Activated gamma-delta T cell treated with anti-CD3 and anti-CD28 coated beads, Interleukin-2, amount 50 U/mL, for 16 hours (primary cell): ENCODE measurements around the gene SHISA5.

Experiments
- DNase-seq: peaks from one replicate; pipeline ENCODE4 v3.0.0-alpha.2; 2020; ENCODE audit warnings: low read depth

Gene SHISA5

DNA sequence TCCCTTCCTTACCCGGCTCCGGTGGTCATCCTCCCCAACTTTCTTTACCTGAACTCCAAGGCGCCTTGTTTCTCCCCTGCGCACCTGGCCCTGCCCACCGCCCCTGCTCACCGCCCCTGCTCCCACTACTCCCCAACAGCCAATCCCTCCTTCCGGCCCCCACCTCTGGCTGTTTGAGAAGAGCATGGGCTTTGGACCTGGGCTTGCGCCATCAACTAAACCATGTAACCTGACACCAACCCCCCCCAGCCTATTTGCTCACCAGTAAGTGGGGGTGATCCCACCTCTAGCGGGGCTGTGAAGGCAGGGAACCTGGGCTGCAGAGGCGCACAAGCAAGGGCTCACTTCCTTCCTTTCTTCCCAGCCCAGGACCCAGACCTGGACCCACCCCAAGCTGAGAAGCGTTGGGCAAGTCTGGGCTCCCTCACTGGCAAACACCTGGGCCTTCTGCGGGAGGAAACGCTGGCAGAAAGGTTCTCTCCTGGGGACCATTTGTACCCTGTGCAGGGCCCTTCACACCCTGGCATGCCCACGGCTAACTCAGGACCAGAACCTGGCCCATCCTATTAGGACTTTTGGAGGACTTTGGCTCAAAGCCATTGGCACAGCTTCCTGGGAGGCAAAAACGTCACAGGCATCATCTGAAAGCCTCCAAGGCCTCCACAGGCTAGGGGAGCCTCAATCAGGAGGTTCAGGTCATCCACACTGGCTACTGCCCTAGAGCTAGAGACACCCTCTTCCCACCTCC, 73.8 kb downstream of the SHISA5 start, which contains the start of gene PLXNB1:
Gene PLXNB1, minus strand, starts transcription at position 127 of the 748 bp plus-strand sequence. CDS start 5,475 bp downstream, outside the sequence.
- DNase-seq = no peak

DNA sequence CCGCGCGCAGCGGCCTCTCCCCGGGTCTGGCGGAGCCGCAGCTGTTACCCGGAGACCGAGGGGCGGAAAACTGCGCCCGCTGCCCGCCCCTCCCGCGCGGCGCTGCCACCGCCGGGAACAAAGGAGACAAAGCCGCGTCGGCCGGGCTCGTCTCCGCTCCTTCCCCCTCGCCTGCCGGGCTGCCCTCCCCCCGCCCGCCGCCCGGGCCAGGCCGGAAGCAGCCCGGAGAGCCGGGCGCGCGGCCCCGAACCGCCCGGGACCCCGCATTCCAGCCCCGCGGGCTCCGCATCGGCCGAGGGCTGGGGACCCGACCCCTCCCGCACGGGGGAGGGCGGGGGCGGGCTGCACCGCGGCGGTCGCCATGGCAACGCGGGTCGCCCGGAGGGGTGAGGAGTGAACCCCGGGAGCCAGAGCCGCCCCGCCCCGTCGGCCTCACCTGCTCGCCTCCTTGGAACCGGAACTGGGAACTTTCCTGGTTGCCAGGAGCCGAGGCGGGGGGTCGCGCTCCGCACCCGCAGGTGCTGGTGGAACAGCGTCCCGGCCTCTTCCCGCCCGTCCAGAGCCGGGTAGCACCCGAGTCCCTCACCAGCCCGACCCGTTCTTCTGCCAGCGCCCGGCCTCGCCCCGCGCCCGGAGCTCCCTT, 74.5 kb downstream of the SHISA5 start:
- DNase-seq = peak; percentile 28

DNA sequence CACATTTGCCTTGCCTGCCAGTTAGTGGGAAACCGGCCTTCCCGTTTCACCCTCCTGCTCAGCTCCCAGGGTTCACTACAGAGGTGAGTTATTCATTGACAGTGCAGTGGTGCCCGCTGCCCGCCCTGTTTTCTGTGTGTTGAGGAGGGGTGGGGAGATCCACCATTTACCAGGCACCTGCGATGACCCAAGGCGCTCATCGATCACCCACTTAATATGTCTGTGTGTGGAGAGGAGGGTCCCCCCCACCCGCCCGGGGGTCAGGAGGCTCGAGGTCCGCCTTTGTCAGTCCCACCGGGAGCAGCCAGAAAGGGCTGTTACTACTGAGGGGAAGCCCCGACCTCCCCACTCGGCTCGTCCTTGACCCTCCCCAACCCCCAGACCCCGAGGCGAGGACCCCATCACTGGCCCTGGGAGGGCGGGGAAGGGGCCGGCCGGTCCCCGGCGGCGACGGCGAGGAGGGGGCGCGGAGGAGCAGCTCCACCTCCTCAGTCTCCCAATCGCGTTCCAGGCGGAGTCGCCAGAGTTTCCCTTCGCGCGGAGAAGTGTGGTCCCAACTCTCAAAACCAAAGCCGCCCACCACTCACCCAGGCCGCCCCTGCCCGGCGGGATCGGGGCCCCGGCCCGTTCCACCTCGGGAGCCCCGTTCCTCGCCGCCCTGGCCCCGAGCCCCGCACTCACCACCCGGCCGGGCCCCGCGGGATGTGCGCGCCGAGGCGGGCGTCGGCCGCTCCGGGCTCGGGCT, 75.2 kb downstream of the SHISA5 start:
- no peak for DNase-seq

DNA sequence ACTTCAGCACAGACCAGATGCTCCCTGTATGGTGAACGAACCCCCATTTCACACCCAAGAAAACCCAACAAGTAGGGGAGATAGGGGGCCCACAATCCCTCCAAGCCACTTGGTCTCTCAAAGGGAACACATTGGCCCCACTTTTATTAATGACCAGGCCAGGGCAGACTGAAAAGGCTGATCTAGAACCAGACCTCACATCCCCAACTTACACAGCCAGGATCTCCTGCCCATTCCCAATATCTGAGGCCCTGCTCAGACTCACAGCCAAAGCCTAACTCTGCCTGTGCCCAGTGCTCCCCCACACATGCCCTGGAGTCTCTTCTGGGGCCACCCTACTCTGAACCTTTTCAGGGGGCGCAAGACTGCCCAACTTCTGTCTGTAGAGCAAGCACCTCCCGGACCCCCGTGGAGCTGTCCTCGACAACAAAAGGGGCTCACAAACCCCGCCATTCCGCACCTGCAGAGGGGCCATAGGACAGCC, 75.8 kb downstream of the SHISA5 start:
- no peak for DNase-seq

DNA sequence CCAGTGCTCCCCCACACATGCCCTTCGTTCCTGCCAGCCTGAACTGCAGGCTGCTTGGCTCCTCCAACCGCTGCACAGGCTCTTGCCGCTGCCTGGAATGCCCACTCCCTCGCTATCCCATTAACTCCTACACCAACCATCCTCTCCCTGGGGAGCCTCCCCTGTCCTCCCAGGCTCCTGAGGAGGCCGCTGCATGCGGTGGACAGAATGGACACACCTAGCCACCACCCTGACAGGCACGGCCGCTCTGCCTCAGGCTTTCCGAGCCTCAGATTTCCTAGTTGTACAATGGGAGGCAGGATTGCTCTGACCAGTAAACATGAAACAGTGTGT, 76.4 kb downstream of the SHISA5 start:
- DNase-seq = no peak

DNA sequence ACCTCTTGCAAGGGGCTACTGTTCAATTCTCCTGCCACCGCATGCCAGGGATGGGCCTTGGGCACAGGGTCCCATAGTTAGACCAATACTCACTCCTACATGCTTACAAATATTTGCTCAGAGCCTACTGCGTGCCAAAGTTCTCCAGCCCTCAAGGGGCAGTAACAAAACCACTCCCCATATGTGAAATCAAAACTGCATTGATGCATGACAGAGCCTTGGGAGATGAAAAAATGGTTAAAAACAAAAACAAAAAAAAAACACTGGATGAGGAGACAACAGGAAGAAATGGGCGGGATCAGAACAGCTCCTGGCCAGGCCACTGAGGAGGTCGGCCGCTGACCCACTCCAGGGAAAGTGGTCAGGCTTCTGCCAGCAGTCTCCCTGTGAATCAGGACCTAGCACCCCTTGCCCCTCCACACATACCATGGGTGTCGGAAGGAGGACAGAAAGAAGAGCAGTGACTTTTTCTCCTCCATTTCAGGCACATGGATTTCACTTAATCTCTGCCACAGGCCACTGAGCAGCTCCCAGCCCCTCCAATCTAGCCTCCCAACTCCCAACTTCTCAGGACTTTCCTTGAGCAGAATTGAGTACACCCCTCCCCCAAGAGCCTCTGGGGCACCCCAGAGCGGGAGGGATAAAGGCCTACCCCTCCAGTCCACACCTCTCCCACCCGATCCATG, 76.9 kb downstream of the SHISA5 start:
- DNase-seq = no peak

DNA sequence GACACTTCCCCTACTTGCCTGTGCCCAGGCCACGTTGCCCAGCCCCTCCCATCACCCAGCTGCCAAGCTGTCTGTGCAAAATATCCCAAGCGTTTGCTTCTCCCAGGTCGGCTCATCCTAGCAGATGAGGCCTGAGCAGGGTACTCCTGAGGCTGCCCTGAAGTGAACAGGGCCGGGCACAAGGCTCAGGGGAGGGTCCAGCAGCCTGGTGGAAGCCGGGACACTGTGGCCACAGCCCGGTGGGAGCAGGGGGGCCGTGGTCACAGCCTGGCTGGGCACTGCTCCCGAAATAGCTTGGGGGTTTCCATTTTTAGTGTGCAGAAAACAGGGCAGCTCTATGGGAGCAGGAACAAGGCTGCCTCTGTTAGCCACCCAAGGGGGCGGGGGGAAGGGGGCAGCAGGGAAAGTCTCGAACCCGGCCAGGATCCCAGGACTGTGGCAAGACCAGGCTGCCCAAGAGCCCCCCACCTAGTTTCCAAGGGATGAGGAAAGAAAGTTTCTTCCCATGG, 77.5 kb downstream of the SHISA5 start:
- DNase-seq = no peak

DNA sequence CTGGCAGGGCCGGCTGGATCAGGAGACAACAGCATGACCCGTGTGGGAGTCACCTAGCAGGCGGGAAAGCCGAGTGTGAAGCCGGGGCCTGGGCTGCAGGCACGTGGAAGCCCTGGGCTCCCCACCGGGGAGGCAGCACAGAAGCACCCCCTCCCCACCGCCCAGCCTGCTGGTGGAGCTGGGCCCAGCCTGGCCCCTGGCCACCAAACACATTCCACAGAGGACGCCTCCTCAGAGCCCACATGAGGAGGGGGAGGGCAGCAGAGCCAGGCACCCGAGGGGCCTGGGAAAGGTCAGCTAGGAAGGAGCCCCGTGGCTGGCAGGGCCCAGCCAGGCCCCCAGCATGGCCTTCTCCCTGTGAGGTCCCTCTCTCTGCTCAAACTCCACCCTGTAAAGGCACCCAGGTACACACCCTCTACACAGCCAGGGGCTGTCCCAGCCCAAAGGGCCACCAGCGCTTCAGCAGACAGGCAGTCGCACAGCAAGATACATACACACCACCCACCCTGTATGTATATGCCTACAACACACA, 78.6 kb downstream of the SHISA5 start:
- DNase-seq = no peak

DNA sequence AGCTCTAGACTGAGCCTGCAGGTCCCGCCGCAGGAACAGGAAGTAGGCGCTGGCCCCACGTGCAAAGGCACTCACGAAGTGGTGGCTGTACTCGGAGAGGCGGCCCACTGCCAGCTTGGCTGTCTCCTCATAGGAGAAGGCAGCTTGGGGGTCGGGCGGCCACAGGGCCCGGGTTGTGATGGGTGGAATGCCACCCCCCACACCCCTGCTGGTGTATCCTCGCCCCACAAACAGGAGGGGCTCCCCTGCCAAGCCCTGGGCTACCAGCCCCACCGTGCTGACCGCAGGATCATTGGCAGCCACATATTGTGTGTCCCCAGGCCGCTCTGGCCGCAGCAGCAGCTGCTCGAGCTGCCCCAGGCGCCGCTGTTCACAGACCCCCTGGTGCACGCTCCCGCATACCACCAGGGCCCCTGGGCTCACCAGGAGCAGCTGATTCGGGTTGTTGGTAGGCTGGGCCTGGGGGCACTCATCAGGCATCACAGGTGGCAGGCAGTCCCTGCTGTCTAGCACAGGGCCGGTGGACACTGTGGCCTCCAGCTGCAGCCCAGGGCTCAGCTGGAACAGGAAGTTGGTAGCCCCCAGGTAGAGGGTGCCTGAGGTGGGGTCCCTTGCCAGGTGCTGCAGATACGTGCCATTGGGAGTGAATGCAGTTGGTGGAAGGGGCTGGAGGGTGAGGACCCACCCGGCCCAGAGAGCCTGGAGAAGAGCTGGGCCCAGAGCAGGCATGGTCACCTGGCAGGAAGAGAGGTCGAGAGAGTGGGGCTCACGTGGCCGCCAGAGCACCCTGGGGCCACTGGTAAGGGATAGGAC, 79.9 kb downstream of the SHISA5 start:
- DNase-seq = no peak

DNA sequence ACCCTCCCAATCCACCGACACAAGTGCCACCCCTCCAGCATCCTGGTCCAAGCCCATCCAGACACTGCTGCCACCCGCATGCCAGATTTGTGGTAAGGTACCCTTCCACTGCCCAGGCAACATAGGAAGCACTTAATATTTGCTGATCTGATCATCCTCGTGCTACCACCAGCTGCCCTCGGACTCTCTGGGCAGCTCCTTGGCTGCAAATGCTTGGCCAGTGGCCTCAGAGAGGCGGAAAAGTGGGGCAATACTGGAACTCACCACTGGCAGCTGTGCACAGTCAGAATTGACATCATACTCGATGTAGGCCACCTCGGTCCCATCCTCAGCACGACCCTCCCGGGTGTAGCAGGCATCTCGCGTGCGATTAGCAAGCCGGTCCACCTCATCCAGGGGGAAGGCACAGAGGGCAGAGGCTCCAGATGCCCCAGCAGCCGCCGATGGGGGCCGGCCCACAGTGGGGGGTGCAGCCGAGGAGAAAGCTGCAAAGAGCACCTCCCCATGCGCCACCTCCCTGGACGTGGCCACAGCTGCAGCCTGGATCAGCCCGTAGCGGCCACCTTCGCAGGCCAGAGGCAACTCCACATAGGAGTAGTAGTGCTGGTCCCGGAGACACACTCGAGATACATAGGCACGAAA, 80.6 kb downstream of the SHISA5 start:
- DNase-seq = no peak

DNA sequence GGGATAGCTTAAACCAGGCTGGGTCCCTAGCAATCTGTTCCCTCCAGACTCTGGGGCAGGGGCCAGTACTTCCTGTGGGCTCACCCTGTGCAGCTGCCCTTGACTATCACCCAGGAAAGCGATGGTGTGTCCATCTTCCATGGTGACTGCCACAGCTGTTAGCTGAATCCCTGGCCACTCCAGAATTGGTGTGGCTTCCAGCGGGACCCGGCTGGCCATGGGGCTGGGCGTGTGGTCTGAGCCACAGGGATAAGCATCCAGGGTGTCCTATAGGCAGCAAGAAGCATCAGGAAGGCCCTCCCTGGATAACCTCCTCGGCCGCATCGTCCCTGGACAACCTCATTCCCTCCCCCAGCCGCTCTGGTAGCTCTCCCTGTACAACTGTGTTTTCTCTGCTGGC, 81.3 kb downstream of the SHISA5 start:
- DNase-seq = no peak

DNA sequence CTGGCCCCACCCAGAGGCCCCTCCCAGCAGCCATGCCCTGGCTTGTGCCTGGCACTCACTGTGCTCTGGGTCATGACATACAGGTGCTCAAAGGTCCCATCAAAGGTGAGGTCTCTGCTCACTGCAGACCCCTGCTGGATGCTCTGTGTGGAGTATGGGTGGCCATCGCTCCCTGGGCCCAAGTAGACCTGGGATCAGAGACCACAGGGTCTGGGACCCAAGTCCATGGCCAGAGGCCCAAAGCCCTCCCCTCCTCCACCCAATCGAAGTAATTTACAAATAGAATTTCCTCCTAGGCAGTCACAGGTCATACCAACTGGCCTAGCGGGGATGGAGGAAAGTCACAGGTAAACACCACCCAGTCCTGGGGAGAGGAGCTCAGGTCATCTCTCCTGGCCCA, 81.7 kb downstream of the SHISA5 start:
- DNase-seq = no peak

DNA sequence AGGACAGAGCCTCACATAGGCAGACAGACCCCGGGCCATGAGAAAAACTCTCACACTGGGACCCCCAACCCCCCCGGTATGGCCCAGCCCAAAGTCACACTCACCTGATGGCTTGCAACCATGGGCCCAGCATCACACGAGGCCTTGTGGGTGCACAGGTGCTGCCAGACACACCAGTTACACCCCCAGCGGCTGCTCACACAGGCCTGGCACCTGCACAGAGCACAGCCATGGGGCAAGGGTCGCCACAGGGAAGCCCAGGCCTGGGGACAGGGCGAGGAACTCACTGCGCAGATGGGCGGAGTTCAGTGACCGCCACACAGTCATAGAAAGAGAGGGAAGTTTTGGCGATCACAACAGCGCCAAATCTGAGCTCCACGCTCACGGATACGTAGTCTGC, 83.4 kb downstream of the SHISA5 start:
- DNase-seq = no peak

DNA sequence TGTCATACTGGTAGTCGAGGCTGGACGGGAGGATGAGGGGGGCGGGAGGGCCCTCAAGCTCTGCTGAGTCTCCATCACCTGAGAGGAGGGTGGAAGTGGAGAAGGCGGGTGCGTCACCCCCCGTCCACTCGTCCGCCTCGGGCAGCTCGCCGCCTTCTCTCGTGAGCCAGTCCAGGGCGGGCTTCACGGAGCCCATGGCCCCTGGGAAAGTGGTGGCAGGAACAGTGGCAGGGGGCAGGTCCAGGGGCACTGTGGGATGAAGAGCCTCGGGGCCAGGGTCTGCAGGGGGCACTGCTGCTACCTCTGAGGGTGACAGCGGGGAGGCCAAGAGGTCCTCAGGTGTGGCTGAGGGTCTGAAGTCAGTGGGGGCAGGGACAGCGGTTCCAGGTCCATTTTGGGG, 84.4 kb downstream of the SHISA5 start:
- DNase-seq = no peak

DNA sequence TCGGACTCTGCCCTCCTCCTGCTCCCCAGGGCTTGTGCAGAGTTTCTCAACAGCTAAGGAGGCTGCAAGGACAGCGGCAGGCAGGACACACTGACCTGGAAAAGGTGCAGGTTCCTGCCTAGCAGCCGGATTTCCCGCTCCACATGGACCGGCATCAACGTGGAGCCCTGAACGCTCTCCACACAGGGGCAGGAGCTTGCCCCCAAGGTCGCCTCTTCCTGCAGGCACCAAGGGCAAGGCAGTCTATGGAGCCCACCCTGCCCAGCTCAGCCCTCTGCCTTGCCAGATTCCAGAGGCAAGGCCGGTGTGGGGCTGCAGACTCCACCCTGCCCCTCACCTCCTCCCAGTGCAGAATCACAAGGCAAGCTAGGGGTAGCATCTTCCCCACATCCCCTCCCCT, 84.8 kb downstream of the SHISA5 start:
- DNase-seq = no peak

DNA sequence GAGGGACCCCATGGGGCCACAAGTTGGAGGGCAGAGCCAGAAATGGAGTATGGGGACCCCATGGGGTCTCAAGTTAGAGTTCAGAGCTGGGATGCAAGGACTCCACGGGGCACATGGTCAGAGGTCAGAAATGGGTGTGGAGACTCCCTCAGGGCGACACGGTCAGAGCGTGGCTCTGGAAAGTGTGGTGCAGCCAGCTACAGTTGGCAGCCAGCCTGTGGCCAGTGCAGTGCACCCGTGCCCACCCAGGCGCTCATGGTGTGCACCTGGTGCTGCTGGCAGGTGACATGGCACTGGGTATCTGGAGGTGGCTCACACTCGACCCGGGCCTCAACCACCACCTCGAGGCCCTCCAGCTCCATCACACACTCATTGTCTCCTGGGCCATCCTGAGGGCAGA, 85.3 kb downstream of the SHISA5 start:
- DNase-seq = no peak

DNA sequence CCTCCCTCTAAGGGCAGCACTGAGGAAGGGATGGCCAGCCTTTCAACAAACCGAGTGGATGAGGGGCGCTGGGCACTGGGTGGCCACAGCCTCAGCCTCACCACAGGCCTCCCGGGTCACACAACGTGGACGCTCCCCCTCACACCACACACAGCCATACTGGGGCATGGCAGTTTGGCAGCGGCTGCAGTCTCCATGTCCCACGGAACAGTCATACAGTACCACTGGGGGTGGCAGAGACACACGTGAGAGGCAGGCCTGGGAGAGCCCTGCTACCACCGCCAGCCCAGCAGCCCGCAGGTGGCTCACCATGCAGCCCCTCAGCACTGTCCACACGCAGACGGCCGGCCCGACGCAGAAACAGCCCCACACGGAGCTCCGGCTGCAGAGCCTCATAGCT, 85.8 kb downstream of the SHISA5 start:
- DNase-seq = no peak
